HepG2 (cell line): ENCODE measurements around the gene FBXO24. TPM values are rescaled to one million over a fixed set of nuclear protein-coding genes. Genes with fewer than 3 reads are reported as not detected.

ENCODE experiments used
- ATAC-seq: fragments of 200-7000 bp; cut with Tn5 transposase; 3 replicates; pipeline ENCODE4 v1.9.1; 2020; ENCODE audit warnings: mild to moderate bottlenecking, moderate library complexity
- BruUV-seq: library from RNA; stranded (reverse); fragments of 400-500 nt; replicated peaks from 2 replicates; lab custom pipeline; 2021; lab: Mats Ljungman, UMichigan
- CTCF ChIA-PET: fragments of 300-600 bp; formaldehyde crosslinking; extraction: SDS; loops from one replicate; lab custom pipeline; 2021; ENCODE audit warnings: low total read pairs, inconsistent platforms, low intra/inter-chr PET ratio; lab: Yijun Ruan, JAX
- POLR2A ChIA-PET: fragments of 350-600 bp; sonication (Branson Sonifier 250); formaldehyde crosslinking; loops from one replicate; lab custom pipeline; 2020; ENCODE audit warnings: antibody characterized with exemption, inconsistent platforms; lab: Yijun Ruan, JAX
- DNase-seq: peaks from one replicate; pipeline ENCODE4 v3.0.0-alpha.2; 2015; ENCODE audit warnings: low spot score
- FAIRE-seq: peaks from 3 replicates; lab custom pipeline; 2011; peaks lifted over from hg19 to GRCh38; lab: Jason Lieb, UNC
- H2AFZ ChIP-seq: one replicate; pipeline ENCODE4 v1.6.1; 2011; ENCODE audit warnings: low read length, inconsistent platforms
- H3K27ac ChIP-seq: fragments of 300-600 bp; 3 replicates; pipeline ENCODE4 v1.8.0; 2011; ENCODE audit warnings: mixed run types, mild to moderate bottlenecking, mixed read lengths, low read length, inconsistent platforms; ENCODE audit not compliant: insufficient read depth; ENCODE audit errors: extremely low read length
- H3K27me3 ChIP-seq, 2 experiments: fragments of 200-600 bp in 1 of 2; 2 replicates in 1 of 2; 3 replicates in 1 of 2; pipeline versions ENCODE4 v1.6.0 to v1.8.0; 2011; ENCODE audit warnings: low read length in 2 of 2, mild to moderate bottlenecking in 2 of 2, moderate library complexity in 2 of 2, inconsistent platforms in 1 of 2; ENCODE audit not compliant: insufficient read depth in 2 of 2, control insufficient read depth in 1 of 2
- H3K36me3 ChIP-seq, 2 experiments: fragments of 200-600 bp in 1 of 2; replicated peaks in 1 of 2; 2 replicates in 1 of 2; 3 replicates in 1 of 2; pipeline versions ENCODE4 v1.5.1 to v1.8.0; 2011; ENCODE audit warnings: low read length in 2 of 2, inconsistent platforms in 1 of 2; ENCODE audit not compliant: insufficient read depth in 2 of 2, control insufficient read depth in 1 of 2
- H3K4me1 ChIP-seq: 2 replicates; pipeline ENCODE4 v1.5.1; 2012; ENCODE audit warnings: low read length, inconsistent platforms; ENCODE audit not compliant: insufficient read depth
- H3K4me2 ChIP-seq: 2 replicates; pipeline ENCODE4 v1.6.0; 2011; ENCODE audit warnings: low read depth, low read length, inconsistent platforms
- H3K4me3 ChIP-seq, 3 experiments: fragments of 200-600 bp in 1 of 3; sonication (generic), shearing (Covaris generic) in 1 of 3; replicated peaks in 1 of 3; 2 replicates each; pipeline ENCODE4 v1.5.1; 2011 to 2016; ENCODE audit warnings: low read length in 3 of 3, inconsistent platforms in 2 of 3, low read depth in 2 of 3, mild to moderate bottlenecking in 2 of 3, control low read depth in 1 of 3, mixed read lengths in 1 of 3; ENCODE audit not compliant: insufficient read depth in 1 of 3
- H3K79me2 ChIP-seq: one replicate; pipeline ENCODE4 v1.6.1; 2011; ENCODE audit warnings: low read length, inconsistent platforms; ENCODE audit not compliant: insufficient read depth
- H3K9ac ChIP-seq: 2 replicates; pipeline ENCODE4 v1.6.0; 2011; ENCODE audit warnings: mild to moderate bottlenecking, low read depth, low read length, inconsistent platforms; ENCODE audit not compliant: insufficient read depth
- H3K9me3 ChIP-seq: 2 replicates; pipeline ENCODE4 v1.5.1; 2012; ENCODE audit warnings: mild to moderate bottlenecking, low read length
- H4K20me1 ChIP-seq: 2 replicates; pipeline ENCODE4 v1.6.0; 2011; ENCODE audit warnings: inconsistent platforms, mild to moderate bottlenecking, low read length, moderate library complexity; ENCODE audit not compliant: insufficient read depth
- DR1 ChIP-seq: sonication (generic); formaldehyde crosslinking; IDR thresholded peaks from 2 replicates; pipeline ENCODE4 v1.8.0; 2021; ENCODE audit warnings: mild to moderate bottlenecking, missing genetic modification reagents, inconsistent platforms
- FLYWCH1 ChIP-seq: sonication (generic); formaldehyde crosslinking; IDR thresholded peaks from 2 replicates; pipeline ENCODE4 v1.8.1; 2023; ENCODE audit warnings: mild to moderate bottlenecking, missing genetic modification reagents
- FOXK1 ChIP-seq: sonication (generic); formaldehyde crosslinking; IDR thresholded peaks from 2 replicates; pipeline ENCODE4 v1.4.0; 2020; ENCODE audit warnings: low read depth, missing genetic modification reagents, borderline replicate concordance
- GTF3A ChIP-seq: sonication (generic); formaldehyde crosslinking; conservative IDR thresholded peaks from 2 replicates; pipeline ENCODE4 v1.4.0; 2020; ENCODE audit warnings: mild to moderate bottlenecking, missing genetic modification reagents
- PHF21A ChIP-seq: sonication (generic); formaldehyde crosslinking; IDR thresholded peaks from 2 replicates; pipeline ENCODE4 v1.5.0; 2020; ENCODE audit warnings: mild to moderate bottlenecking, missing genetic modification reagents
- SAP130 ChIP-seq: IDR thresholded peaks from 2 replicates; pipeline ENCODE4 v1.6.1; 2016; ENCODE audit warnings: low read depth
- SP140L ChIP-seq: sonication (generic); formaldehyde crosslinking; IDR thresholded peaks from 2 replicates; pipeline ENCODE4 v1.4.0; 2020; ENCODE audit warnings: missing genetic modification reagents, borderline replicate concordance
- YEATS2 ChIP-seq: sonication (generic); formaldehyde crosslinking; IDR thresholded peaks from 2 replicates; pipeline ENCODE4 v1.4.0; 2020; ENCODE audit warnings: missing genetic modification reagents, borderline replicate concordance
- ZFAT ChIP-seq: sonication (generic); formaldehyde crosslinking; conservative IDR thresholded peaks from 2 replicates; pipeline ENCODE4 v1.8.1; 2023; ENCODE audit warnings: missing genetic modification reagents, inconsistent platforms
- ZNF17 ChIP-seq: sonication (generic); formaldehyde crosslinking; IDR thresholded peaks from 2 replicates; pipeline ENCODE4 v1.5.0; 2020; ENCODE audit warnings: mild to moderate bottlenecking, missing genetic modification reagents
- ZNF3 ChIP-seq: IDR thresholded peaks from 2 replicates; pipeline ENCODE4 v1.7.0; 2017; ENCODE audit warnings: inconsistent platforms
- ZNF468 ChIP-seq: sonication (generic); formaldehyde crosslinking; IDR thresholded peaks from 2 replicates; pipeline ENCODE4 v1.8.0; 2022; ENCODE audit warnings: mild to moderate bottlenecking, moderate library complexity, missing genetic modification reagents
- ZNF567 ChIP-seq: sonication (generic); formaldehyde crosslinking; IDR thresholded peaks from 2 replicates; pipeline ENCODE4 v1.8.1; 2023; ENCODE audit warnings: mild to moderate bottlenecking, missing genetic modification reagents, borderline replicate concordance
- ZNF878 ChIP-seq: sonication (generic); formaldehyde crosslinking; IDR thresholded peaks from 2 replicates; pipeline ENCODE4 v1.8.1; 2023; ENCODE audit warnings: mild to moderate bottlenecking, missing genetic modification reagents, moderate library complexity
- WGBS: methylation state at CpG from one replicate; pipeline ENCODE4 v1.1.6; 2017; ENCODE audit warnings: low lambda C conversion rate; 5-methylcytosine and 5-hydroxymethylcytosine counted together
- in situ Hi-C: cut with HindIII; loops from 2 replicates; pipeline ENCODE4 v1.10.0; 2017; ENCODE audit warnings: low pct_unique_long_range_greater_than_20kb; ENCODE audit not compliant: extremely low pct_ligation_motif_present
- intact Hi-C: fragments of 100-400 bp; cut with micrococcal nuclease; formaldehyde crosslinking; loops from one replicate; pipeline ENCODE4 v1.10.0; 2022; ENCODE audit not compliant: unreplicated experiment
- polyA plus RNA-seq, 8 experiments: library from polyadenylated mRNA; depleted of rRNA in 3 of 8; stranded (reverse) in 7 of 8; unstranded in 1 of 8; fragments of >200 nt; fragmentation: Illumina TruSeq in 4 of 8; extraction: Trizol in 4 of 8; gene quantifications; 2 replicates each; pipeline versions ENCODE4 v1.2.1 to v1.2.3, GENCODE V29; 2011 to 2016; ENCODE audit warnings: low read depth in 4 of 8, missing spikeins in 1 of 8, mixed read lengths in 1 of 8; ENCODE audit not compliant: insufficient read depth in 1 of 8
- total RNA-seq, 5 experiments: library from RNA; depleted of rRNA; stranded (reverse); fragments of >200 nt; fragmentation: Illumina TruSeq; extraction: Trizol; gene quantifications; 2 replicates each; pipeline ENCODE4 v1.2.3, GENCODE V29; 2016; ENCODE audit warnings: low read depth in 1 of 5
- TF ChIP-seq, protein P1 (sequence below): sonication (generic); formaldehyde crosslinking; IDR thresholded peaks from 2 replicates; pipeline ENCODE4 v1.5.0; 2020; ENCODE audit warnings: mild to moderate bottlenecking, missing genetic modification reagents
- TF ChIP-seq, protein P2 (sequence below): IDR thresholded peaks from 2 replicates; pipeline ENCODE4 v1.6.1; 2012; ENCODE audit warnings: inconsistent platforms
- TF ChIP-seq, protein P3 (sequence below): sonication (generic); formaldehyde crosslinking; IDR thresholded peaks from 2 replicates; pipeline ENCODE4 v1.4.0; 2020; ENCODE audit warnings: missing genetic modification reagents

FBXO24 gene
- total and polyA plus RNA-seq, 2 of the 13 experiments (the other 11 are each of a cell fraction or from before 2014, with no cell fraction given) = 0.20 to 0.55 TPM

DNA sequence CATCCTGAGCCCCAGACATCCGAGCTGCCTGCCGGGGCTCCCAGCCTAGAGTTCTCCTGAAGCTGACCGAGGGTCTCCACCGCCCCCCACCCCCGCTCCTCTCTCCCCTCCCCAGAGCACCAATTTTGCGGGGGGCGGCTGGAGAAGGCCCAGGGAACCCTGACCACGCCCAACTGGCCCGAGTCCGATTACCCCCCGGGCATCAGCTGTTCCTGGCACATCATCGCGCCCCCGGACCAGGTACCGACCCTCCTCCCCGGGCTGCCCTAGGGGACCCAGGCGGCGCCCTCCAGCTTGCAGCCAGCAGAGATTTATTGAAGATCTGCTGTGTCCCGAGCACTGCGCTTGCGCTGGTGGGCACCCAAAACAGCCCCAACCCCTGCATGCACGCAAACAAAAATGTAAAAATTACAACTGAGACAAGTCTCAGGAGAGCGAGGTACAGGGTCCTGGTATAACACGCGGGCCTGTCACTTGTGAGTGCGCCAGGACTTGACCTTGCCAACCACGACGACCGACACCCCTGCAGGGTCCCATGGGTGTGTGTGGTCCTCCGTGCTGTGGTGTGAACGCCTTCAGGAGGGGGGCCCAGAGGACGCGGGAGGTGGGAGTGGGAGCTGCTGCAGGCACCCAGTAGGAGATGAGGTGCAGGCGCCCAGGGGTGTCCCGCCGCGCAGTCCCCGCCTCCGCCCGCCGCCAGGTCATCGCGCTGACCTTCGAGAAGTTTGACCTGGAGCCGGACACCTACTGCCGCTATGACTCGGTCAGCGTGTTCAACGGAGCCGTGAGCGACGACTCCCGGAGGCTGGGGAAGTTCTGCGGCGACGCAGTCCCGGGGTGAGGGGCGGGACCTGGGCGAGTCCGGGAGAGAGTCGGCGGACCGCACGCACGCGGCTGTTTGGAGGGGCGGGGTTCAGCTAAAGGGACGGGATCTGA is 19.1 kb downstream of the FBXO24 start:
- 95% methylated on average over 67 of the region's 68 CpGs for WGBS

More for the DNA sequence above, 19.1 kb downstream of the FBXO24 start:
- FAIRE-seq (no peak), DNase-seq (no peak), ATAC-seq (no peak)
- Histone ChIP-seq H3K4me2 (no peak overlapping the region), H3K27ac (no peak overlapping the region), H3K9ac (no peak overlapping the region), H3K36me3 (no peaks in the 10 kb centered on the region), H3K4me1 (peaks cover 39% of the 10 kb centered on the region), H2AFZ (no peak overlapping the region), H4K20me1 (no peaks in the 10 kb centered on the region), H3K9me3 (no peaks in the 10 kb centered on the region), H3K79me2 (no peaks in the 10 kb centered on the region), H3K27me3 (no peaks in the 10 kb centered on the region), H3K4me3 (no peak overlapping the region)
- TF ChIP-seq, protein P1, sequence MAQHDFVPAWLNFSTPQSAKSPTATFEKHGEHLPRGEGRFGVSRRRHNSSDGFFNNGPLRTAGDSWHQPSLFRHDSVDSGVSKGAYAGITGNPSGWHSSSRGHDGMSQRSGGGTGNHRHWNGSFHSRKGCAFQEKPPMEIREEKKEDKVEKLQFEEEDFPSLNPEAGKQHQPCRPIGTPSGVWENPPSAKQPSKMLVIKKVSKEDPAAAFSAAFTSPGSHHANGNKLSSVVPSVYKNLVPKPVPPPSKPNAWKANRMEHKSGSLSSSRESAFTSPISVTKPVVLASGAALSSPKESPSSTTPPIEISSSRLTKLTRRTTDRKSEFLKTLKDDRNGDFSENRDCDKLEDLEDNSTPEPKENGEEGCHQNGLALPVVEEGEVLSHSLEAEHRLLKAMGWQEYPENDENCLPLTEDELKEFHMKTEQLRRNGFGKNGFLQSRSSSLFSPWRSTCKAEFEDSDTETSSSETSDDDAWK (CRISPR knock-in tag) = no peak
- TF ChIP-seq DR1 (CRISPR knock-in tag) (no peak), FOXK1 (CRISPR knock-in tag) (no peak), ZNF567 (CRISPR knock-in tag) (no peak), ZFAT (CRISPR knock-in tag) (no peak), PHF21A (CRISPR knock-in tag) (no peak), FLYWCH1 (CRISPR knock-in tag) (no peak), SAP130 (CRISPR knock-in tag) (no peak), GTF3A (CRISPR knock-in tag) (no peak), ZNF878 (CRISPR knock-in tag) (no peak), SP140L (CRISPR knock-in tag) (no peak), YEATS2 (CRISPR knock-in tag) (no peak), ZNF468 (CRISPR knock-in tag) (no peak), ZNF3 (no peak), ZNF17 (CRISPR knock-in tag) (no peak)
- TF ChIP-seq, protein P2, sequence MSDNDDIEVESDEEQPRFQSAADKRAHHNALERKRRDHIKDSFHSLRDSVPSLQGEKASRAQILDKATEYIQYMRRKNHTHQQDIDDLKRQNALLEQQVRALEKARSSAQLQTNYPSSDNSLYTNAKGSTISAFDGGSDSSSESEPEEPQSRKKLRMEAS = no peak
- TF ChIP-seq, protein P3, sequence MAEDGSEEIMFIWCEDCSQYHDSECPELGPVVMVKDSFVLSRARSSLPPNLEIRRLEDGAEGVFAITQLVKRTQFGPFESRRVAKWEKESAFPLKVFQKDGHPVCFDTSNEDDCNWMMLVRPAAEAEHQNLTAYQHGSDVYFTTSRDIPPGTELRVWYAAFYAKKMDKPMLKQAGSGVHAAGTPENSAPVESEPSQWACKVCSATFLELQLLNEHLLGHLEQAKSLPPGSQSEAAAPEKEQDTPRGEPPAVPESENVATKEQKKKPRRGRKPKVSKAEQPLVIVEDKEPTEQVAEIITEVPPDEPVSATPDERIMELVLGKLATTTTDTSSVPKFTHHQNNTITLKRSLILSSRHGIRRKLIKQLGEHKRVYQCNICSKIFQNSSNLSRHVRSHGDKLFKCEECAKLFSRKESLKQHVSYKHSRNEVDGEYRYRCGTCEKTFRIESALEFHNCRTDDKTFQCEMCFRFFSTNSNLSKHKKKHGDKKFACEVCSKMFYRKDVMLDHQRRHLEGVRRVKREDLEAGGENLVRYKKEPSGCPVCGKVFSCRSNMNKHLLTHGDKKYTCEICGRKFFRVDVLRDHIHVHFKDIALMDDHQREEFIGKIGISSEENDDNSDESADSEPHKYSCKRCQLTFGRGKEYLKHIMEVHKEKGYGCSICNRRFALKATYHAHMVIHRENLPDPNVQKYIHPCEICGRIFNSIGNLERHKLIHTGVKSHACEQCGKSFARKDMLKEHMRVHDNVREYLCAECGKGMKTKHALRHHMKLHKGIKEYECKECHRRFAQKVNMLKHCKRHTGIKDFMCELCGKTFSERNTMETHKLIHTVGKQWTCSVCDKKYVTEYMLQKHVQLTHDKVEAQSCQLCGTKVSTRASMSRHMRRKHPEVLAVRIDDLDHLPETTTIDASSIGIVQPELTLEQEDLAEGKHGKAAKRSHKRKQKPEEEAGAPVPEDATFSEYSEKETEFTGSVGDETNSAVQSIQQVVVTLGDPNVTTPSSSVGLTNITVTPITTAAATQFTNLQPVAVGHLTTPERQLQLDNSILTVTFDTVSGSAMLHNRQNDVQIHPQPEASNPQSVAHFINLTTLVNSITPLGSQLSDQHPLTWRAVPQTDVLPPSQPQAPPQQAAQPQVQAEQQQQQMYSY = no peak
- CTCF ChIA-PET = no interaction called here
- in situ Hi-C loops (no loop called here), intact Hi-C loops (no loop called here)
- POLR2A ChIA-PET = no interaction called here
- BruUV-seq = no TSS peak
